ENCODE measurements around the gene VAPB. TPM values are rescaled to one million over a fixed set of nuclear protein-coding genes. Genes with fewer than 3 reads are reported as not detected.
A peak's percentile ranks its signal among the peaks of the same experiment; 100 is the strongest.

VAPB gene
- polyA plus RNA-seq, 3 donors: 51.2 to 53.5 (median 52.4) TPM

DNA sequence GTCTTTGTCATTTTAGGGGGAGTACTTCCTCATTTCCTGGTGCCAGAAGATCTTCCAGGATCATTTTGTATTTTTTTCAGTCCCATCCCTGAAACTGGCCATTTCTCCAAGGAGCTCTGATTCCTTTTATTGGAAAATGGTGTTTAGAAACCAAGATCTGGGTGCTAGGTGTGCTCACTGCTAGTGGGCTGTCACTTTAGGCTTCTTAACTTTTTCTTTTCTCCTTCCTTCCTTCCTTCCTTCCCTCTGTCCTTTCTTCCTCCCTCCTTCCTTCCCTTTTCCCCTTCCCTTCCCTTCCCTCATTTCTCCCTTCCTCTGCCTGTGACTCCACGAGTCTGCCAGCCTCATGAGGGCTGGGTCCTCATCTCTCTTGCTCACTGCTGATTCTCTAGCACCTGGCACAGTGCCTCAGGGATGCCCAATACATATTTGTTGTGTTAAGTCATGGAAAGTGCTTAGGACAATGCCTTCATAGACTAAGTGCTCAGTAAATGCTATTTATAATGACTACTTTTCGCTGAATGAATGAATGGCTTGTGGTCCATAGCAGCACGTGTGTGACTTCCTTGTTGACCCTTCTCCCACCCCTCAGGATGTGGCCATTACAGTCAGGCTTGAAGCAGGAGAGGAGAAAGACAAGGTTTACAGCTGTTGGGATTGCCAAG, 89.2 kb downstream of the VAPB start:
- no peak for DNase-seq

DNA sequence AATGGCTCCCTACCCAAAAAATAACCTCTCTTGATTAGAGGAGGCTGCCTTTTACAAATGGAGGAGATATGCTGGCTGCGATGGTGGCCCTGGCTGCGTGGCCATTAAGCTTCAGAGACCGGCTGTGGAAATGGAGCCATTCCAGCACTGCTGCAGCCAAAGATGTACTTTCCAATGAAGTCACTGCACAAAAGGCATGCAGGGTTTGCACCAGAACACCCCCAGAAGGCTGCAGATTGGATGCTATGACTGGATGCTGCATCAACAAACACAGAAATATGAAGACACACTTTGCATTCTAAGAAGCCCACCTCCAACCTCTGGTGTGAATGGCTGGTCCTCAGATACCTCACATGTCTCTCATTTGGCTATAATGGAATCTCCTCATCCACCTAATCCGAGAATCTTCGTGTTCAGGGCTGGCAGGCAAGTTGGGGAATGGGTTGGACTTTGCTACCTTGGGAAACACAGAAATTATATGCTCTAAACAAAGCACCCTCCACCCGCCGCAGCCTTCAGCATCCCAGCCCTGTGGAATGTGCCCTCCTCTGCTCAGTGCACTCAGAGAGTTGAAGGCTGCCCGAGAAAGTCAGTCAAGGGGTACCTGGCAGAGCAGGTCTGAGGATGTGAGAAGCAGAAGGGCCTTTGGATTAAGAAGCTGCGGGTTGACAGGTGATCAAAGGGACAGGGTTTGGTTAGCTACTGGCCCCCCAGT, 90.9 kb downstream of the VAPB start:
- no peak for DNase-seq

DNA sequence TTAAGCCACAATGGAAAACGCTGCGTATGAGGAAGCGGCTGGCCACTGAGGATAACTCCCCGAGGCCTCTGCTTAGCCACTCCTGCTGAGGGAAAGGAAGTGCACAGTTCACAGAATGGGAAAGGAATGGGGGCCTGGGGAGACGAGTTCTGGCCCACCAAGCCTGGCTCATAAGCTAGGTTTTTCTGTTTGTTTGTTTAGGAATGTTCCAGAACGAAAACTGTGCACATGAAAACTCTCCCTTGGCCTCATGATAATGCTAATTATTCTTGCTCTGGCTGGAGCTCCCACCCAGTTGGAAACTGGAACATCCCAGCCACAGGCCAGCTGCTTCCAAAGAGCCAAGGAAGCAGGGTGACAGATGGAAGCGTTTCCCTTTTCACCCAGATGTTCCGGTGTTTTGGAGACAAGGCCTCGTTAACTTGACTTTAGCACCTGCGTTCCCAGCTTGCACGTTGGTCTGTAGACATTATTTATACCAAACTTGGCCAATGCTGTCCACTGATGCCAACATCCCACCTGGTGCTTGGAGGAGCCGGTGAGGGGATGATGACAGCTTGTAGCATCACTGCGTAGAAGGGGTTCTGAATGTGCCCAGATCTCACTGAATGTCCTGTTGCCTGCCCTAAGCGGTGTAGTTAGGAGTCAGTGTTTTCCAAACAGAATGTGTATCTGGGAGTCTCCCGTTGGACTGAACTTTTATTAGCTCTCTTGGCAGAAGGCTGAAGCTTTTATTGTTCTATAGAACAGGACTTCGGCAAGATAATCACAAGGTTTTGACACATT, 91.7 kb downstream of the VAPB start:
- no peak for DNase-seq

DNA sequence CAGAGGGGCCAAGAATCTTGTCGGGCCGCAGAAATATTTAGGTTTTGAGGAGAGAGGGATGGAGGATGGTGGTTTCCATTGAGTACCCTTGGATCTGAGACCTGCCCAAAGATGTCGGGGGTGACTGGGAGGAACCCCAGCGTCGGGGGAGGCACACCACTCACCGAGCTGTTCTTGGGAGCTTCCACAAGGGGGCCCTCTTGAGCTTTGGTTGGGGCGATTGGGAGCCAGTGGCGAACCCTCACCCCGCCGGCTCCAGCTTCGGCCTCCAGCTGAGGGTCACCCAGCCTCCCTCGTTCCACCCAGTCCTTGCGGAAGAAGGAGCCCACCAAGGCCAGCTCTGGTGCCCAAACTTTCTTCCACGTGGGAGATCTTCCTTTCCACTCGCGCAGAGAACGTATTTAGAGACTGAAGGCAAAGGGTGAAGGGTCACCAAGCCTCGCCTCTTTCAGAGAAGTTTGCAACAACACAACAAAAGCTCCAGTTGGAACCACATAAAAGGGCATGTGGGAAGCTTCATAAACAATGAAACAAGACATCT, 92.5 kb downstream of the VAPB start:
- peak; percentile 60 for DNase-seq

DNA sequence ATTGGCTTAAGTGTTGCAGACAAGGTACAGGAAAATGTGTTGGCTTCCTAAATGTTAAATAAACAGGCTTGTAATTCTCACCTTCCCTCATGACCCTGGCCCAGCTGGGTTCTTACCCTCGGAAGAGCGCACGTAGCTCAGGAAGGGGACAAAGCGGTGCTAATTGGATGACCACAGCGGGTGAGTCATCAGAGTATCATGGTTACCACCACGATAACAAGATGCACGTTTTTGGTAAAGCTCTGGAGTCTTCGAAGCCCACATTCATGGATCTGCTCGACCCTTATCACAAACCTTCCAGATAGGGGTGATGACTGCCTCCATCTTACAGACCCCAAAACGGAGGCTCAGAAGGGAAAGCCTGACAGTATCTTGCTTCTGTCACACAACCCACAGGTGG, 93.4 kb downstream of the VAPB start:
- no peak for DNase-seq

DNA sequence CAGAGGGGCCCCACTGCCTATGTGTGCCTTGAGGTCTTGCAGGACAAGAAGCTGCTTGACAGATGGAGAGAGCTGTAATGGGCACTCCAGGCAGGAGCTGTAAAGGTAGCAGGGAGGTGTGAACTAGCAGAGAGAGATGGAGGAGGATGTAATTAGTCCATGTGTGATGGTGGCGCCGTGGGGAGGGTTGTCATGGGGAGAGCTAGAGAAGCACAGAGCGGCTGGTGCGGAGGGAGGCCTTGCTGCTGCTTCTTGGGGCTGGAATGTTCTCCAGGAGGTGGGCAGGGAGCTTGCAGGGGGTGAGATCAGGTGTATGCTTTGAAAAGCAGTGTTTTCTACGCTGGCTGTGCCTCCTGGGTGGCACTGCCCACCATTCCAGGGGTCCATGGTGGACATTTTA, 94.0 kb downstream of the VAPB start:
- no peak for DNase-seq

DNA sequence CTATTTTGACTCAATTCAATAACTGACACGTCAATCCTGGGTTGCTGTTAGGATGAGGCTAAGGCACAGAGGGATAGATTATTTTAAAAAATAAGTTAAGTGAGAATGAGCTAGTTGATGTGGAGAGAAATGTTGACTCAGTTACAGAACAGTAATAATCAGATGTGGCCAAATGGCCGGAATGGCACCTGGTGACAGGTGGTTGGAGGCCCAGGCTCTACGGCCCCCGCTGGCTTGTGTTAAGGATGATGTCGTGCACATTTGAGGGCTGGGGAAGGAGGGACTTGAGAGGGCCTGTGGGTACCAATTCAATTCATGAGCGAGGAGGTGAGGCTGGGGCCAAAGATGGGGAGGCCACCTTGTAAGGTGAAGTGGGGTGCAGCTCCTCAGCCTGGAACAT, 94.4 kb downstream of the VAPB start:
- DNase-seq: no peak

DNA sequence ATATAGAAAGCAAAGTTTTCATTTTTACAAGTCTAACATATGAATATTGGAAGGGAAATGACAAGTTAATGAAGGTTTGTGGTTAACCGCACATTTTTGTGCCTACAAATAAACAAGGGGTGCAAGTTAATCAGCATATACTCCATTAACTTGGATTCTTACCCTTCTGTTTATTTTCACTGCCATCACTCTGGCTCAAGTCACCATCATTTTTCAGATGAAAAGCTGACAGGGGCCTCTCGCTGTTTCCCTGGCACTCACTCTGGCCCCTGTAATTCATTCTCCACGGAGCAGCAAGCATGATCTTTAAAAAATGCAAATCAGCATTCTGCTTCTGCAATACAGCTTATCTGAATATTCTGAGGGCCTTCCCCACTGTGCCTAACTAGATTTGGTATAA, 96.4 kb downstream of the VAPB start:
- DNase-seq: no peak

DNA sequence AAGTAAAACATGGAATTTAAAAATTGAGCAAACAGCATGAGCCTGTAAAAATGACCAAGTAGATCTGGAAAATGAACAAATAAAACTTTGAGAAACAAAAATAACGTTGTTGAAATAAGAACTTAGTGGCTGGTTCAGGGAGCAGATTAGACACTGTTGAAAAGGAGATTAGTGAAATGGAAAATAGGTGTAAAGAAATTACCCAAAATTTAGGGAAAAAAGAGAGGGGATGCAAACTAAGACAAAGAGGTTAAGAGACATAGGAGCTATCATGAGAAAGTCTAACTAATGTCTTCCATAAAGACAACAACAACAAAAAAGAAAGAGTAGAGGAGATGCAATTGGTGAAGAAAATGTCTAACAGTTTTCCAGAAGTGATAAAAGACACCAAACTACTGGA, 97.2 kb downstream of the VAPB start:
- no peak for DNase-seq

DNA sequence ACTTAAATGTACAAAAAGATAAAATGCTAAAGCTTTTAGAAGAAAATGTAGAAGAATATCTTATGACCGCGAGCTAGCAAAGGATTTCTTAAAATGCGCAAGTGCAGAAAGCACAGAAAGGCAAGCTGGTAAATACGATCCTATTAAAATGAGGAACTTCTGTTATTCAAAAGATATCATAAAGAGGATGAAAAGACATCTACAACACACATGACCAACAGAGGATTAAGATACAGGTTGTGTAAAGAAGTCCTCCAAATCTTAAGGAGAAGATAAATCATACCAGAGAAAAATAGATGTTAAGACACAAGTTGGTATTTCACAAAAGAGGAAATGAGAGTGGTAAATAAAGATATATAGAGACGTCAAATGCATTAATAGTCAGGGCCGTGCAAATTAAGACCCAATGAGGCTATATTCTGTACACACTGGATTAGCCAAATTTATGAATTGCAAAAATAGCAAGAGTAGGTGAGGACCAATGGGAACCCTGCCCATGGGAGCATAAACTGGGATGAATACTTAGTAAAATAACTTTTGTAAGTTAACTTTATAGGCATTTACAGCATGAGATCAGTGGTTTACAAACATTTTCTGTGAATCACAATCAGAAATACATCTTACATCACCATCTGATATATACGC, 103.2 kb downstream of the VAPB start:
- no peak for DNase-seq

DNA sequence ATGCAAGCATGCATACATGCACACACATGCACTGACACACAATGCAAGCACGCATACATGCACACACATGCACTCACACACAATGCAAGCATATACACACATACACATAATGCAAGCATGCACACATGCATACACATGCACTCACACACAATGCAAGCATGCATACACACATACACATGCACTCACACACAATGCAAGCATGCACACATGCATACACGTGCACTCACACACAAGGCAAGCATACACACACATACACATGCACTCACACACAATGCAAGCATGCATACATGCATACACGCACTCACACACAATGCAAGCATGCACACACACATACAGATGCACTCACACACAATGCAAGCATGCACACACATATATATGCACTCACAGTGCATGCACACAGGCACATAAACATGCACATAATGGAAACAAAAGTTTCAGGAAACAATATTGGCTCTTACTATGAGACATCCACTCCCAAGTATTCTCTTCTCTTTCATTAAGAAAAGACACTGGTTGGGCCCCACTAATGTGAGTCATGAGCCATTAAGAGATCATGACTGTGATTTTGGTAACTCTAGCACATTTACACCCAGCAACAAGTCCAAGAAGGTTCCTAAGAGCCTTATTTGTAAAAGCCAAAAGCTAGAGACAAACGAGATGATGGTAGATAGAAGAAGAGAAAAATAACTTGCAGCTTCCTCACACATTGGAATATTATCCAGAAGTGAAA, 103.9 kb downstream of the VAPB start:
- DNase-seq: no peak

DNA sequence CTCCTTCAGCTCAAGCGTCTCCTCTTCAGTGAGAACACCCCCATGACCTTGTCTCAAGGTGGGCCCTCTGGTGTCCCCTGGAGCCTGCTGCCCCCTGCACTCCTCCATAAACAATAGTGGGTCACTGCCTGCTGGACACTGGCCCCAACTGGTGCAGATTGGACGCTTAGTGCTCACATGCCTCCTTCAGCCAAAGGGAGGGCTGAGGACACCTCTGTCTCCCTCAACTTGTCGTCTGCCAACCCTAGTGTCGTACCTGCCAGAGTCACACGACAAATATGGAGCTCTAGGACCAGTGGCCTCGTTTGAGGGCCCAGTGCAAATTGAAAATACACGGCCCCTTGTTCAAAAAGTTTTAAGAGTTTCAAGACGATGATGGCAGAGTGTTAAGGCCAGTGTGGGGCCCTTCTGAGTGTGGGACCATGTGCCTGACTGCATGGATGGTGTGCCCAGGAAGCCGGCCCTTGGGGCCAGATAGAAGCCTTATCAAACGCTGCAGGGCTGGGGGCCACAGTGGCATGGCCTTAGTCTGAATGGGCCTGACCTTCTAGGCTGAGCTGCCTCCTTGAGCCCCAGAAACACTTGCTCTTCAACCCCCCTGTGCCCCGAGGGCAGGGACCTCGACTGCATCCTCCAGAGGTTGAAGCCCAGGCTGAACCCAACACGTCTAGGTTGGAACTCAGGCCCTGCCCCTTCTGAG, 106.0 kb downstream of the VAPB start:
- no peak for DNase-seq

DNA sequence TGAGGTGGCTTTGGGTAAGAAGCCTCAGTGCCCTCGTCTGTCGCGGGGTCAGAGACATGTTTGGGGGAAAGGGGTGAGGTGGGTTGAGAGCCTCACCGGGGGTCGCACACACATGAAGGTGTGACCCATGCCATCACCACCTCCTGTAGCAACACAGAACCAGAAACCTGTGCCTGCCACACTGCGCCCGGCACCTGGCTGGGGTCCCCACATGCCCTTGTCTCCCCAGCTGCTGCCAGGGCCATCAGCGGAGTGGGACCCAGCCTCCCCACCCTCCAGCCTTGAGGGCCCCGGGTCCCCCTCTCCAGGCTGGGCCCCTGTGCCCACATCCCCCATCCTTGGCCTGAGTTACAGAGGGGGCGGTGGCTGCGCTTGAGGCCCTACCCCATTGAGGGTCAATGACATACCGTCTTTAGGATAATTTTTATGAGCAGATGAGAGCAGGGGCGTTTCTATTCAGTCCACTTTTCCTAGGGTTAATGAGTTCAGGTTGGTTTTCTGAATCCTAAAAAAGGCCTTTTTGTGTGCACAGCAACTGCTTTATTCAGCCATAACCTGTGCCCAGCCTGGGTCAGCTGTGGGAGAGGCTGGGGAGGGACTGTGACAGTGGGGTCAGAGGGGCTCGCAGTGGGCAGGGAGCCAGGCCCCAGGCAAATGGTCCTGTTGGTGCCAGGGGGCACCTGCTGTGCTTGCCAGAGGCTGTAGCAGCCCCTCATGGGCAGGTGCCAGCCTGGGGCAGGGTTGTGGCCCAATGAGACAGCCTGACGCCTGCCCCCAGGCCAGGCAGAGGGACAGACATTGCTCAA, 106.8 kb downstream of the VAPB start:
- DNase-seq: no peak

DNA sequence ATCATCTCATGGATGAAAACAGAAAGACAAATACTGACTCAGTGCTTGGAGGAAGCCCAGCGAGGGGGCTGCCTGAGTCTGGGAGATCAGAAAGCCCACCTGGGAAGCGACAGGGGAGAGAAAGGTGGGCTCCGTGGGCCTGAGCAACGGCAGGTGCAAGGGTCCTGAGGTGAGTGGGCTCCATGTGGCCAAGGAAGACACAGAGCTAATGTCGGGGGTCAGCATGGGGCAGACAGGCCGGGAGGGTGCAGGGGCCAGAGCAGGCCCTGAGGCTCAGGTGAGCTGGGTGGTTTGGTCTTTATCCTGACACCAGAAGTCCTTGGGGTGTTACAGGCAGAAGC, 107.4 kb downstream of the VAPB start:
- DNase-seq: no peak

DNA sequence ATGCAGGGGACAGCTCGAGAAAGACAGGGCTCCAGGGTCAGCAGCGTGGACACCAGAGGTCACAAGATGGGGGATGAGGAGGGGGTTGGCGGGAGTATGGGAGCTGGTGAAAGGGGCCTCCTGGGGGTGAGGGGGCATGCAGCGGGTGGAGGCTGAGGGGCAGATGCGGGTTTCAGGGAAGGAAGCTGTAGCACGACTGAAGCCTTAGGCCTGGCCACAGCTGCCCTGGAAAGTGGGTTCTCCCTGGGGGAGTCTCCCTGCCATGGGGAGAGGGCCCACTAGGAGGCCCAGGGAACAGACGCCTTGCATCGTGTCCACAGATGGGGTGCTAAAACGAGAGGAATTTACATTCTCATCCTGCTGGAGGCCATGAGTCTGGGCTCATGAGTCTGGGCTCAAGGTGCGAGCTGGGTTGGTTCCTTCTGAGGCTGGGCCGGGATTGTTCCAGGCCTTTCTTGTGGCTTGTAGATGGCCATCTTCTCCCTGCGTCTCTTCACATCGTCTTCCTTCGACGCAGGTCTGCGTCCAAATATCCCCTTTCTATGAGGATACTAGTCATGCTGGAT, 108.1 kb downstream of the VAPB start:
- DNase-seq: no peak

DNA sequence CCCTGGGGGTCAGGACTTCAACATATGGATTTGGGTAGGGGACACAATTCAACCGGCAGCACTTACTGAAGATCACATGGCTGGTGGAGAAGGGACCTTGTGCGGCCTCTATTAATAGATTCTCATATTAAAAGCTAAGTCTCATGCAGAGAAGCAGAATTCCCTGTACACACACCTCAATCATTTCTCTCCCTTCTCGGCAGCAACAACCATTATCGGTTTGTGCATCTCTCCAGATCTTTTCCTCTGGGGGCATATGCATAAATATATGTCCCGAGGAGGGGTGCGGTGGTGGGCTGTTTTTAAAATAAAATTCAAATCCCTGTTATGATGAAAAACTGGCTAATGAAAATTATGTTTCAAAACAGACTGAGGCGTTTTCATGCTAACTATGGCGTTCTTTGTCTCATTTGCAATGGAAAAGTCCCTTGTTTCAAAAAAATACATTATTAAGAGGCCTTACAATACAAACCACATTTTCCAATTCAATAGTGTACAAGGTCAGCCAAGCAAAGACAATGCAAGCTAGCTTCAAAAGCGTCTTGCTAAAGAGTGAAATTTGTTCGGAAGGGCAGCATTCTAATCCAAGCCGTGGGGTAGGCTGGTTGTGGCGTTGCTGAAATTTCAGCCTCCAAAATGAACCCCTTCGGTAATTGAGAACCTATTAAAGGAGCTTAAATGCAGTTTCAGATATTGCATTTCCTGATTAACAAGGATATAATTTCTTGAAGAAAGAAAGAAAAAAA, 108.9 kb downstream of the VAPB start:
- no peak for DNase-seq

DNA sequence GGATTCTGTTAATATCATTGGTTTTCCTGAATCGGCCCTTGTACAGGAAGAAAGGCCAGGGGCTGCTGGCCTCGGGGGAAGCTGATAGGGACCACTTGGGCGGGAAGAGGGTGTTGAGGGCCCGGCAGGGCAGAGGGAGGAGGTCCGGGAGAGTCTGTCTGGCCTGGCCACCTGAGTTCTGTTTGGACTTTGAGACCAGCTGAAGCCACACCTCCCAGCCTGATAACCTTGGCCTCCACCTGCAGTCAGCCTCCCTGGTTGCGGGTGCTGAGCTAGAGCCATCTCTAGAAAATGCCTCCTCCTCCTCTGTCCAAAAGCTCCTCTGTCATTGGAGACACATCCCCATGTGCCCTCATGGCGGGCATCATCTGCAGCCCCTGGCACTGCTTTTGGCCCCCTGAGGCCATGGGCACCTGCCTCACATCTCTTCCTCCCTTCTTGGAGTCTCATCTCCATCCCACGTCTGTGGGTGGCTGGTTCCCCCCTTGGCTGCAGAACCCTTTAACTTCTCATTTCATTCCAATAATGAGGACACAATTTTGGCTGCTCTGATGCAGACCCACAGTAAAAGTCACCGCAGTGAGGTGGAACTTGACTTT, 109.5 kb downstream of the VAPB start:
- DNase-seq: no peak

DNA sequence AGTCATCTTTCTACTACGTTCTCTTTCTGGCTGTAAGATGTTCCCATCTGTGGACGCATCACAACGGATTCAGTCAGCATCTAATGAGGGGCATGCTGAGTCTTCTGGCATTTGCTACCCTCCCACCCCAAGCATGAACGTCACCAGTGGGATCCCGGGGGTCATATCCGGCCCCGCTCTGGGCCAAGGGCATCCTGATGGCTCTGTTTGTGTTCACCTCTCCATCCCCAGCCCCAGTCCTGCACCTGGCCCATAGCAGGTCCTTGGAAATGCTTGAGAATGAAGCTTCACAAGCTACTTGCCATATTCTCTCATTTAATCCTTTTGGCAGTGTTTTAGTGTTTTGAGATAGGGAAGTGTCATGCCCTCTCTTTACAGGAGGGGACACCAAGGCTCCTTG, 111.2 kb downstream of the VAPB start:
- DNase-seq: no peak

Measured in renal pelvis (tissue), 4 donors.